Heart left ventricle (tissue), 16 donors: ENCODE data around the gene BLACAT1. TPM values are rescaled to one million over a fixed set of nuclear protein-coding genes. Genes with fewer than 3 reads are reported as not detected.
A peak's percentile ranks its signal among the peaks of the same experiment; 100 is the strongest.

Experiments
- ATAC-seq, 4 donors: fragments of 200-7000 bp; cut with Tn5 transposase; one replicate each; pipeline ENCODE4 v1.9.1; 2020 to 2022; ENCODE audit warnings: moderate library complexity in 4 of 4, mild to moderate bottlenecking in 3 of 4, moderate number of reproducible peaks in 1 of 4
- DNase-seq, 5 donors: peaks; one replicate each; pipeline ENCODE4 v3.0.0-alpha.2; 2020
- H3K27ac ChIP-seq, 12 donors: fragments of 200-600 bp; sonication (generic) in 4 of 12; one replicate each; pipeline versions ENCODE4 v1.5.0 to v1.8.0; 2016 to 2022; ENCODE audit warnings: mild to moderate bottlenecking in 2 of 12
- H3K27me3 ChIP-seq, 9 donors: fragments of 200-600 bp; sonication (generic) in 2 of 9; one replicate each; pipeline versions ENCODE4 v1.5.1 to v1.8.0; 2016 to 2022; ENCODE audit warnings: mild to moderate bottlenecking in 3 of 9
- H3K36me3 ChIP-seq, 9 donors: fragments of 200-600 bp; sonication (generic) in 2 of 9; one replicate each; pipeline versions ENCODE4 v1.5.0 to v1.8.0; 2018 to 2022; ENCODE audit warnings: mild to moderate bottlenecking in 2 of 9
- H3K4me1 ChIP-seq, 12 donors: fragments of 200-600 bp; sonication (generic) in 4 of 12; one replicate each; pipeline versions ENCODE4 v1.5.0 to v1.8.0; 2016 to 2022; ENCODE audit warnings: mild to moderate bottlenecking in 3 of 12
- H3K4me3 ChIP-seq, 12 donors: fragments of 200-600 bp; sonication (generic) in 4 of 12; one replicate each; pipeline versions ENCODE4 v1.5.0 to v1.8.0; 2017 to 2022; ENCODE audit warnings: mild to moderate bottlenecking in 9 of 12, moderate library complexity in 4 of 12
- H3K9me3 ChIP-seq, 12 donors: fragments of 200-600 bp; sonication (generic) in 4 of 12; one replicate each; pipeline versions ENCODE4 v1.5.0 to v1.8.0; 2016 to 2022; ENCODE audit warnings: mild to moderate bottlenecking in 1 of 12
- CTCF ChIP-seq, 12 donors: fragments of 200-600 bp; sonication (generic) in 4 of 12; IDR thresholded peaks; one replicate each; pipeline versions ENCODE4 v1.5.0 to v1.8.0; 2018 to 2022; ENCODE audit warnings: antibody characterized with exemption in 12 of 12, mild to moderate bottlenecking in 5 of 12
- POLR2A ChIP-seq, 2 donors: fragments of 450-650 bp; IDR thresholded peaks; one replicate each; pipeline ENCODE4 v1.6.1; 2017; ENCODE audit warnings: antibody characterized with exemption in 2 of 2, mild to moderate bottlenecking in 2 of 2, moderate library complexity in 2 of 2
- WGBS, 4 donors: extraction: QIAGEN DNeasy Blood & Tissue Kit in 2 of 4; methylation state at CpG; one replicate each; pipeline versions ENCODE4 v1.1.5 to v1.1.7; 2013 to 2018; 5-methylcytosine and 5-hydroxymethylcytosine counted together
- intact Hi-C, 10 donors: fragments of 100-400 bp; cut with DNase I; formaldehyde crosslinking; loops; one replicate each; pipeline versions ENCODE4 v1.11.1 to v1.14.2; 2022
- polyA plus RNA-seq, 2 donors: library from polyadenylated mRNA; stranded (reverse); fragments of 200-250 nt; gene quantifications; one replicate each; pipeline ENCODE4 v1.2.3, GENCODE V29; 2013
- total RNA-seq, 9 donors: library from RNA; depleted of rRNA in 2 of 9; stranded (reverse); fragments of >200 nt in 2 of 9; fragmentation: NEBNext Ultra II Directional in 3 of 9; extraction: Animal tissue kit (Norgen Biotek cat#: 25700) in 3 of 9; gene quantifications; one replicate each; pipeline versions ENCODE4 v1.1.0 to v1.2.4, GENCODE V29; 2016 to 2023
- donor health status: ischemic (EF 13 %, LVEDD 7.1; RV severe dilation, severe dysfunction).
- donor health status: healthy with polysubstance abuse.
- donor health status: DM: no; HTN: yes; CAD: no.
- donor health status: DM: no; HTN: no; CAD: no.
- donor health status: ischemic (EF 25% LVEDD 6.9; RV normal size, moderate dysfunction).
- donor health status: ischemic (EF 25% LVEDD 5.7; RV mildly dilated, moderate dysfunction).
- donor health status: healthy.
- donor health status: DM: yes; HTN: yes; CAD: no.
- donor health status: ischemic (EF 35%, LVEDD 5.7; RV mildly dilated, moderate dysfunction).
- donor health status: nonischemic (EF 11% LVEDD 7.7; RV severe dilation, severe dysfunction).
- donor health status: DM: yes; HTN: yes; CAD: no.
- donor health status: PGD.
- donor health status: ischemic (EF 29% LVEDD 5.4; RV normal size, mild dysfunction).
- donor health status: nonischemic (EF 23%, LVEDD 6.1; RV moderate dilation, normal function).

BLACAT1 gene
- total and polyA plus RNA-seq, 11 donors, result 0.27 TPM; not detected in 10

DNA sequence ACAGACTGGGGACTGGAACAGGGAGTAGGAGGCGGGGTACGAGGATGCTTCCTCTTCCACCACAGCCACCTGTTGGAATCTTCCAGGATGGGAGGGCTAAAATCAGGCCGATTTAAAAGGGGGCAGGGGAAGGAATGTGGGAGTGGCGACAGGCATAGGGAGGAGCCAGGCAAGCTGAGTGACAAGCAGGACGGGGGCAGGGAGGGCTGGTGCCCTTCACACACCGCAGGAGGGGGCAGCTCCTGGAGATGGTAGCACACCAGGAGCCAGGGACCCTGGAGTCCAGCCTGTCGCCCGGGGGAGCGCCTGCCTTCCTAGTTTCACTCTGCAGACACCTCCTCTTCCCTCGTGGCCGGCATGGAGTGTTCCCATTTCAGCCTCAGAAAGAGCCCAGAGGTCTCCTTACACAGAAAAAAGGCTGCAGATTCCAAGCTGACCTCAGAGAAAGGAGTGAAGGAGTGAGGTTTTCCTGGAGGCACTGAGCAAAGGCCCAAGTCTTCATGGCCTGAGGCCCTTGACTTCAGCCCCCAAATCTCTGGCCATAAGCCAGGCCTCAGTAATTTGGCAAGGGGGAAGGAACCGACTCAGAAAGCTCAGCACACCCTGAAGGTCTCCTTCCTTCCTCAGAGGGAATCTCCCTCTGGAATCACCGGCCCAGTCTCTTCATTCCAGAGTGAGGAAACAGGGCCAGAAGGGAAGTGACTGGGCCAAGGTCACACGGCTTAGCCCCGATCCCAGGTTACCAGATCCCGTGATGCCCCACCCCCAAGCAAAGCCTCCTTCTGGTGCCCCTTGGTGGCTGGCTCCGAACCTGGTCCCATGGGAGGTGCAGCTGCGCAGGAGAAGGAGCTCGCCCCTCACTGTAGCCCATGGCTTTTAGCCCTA is 8.1 kb downstream of the BLACAT1 start:
- DNase-seq (no peak), ATAC-seq (peak in 1 of 4 donors; percentile 16)
- no peak overlapping the region for H3K4me3 ChIP-seq
- no peaks in the 10 kb centered on the region for H3K9me3 ChIP-seq
- H3K27ac ChIP-seq, result no peak overlapping the region
- H3K36me3 ChIP-seq, result no peaks in the 10 kb centered on the region
- WGBS, 4 donors, result 46 to 50% (median 49%) methylated on average over 17 to 19 of the region's 19 CpGs
- H3K27me3 ChIP-seq, result peaks cover 0 to 31% (median 14%) of the 10 kb centered on the region in 9 donors
- intact Hi-C loops, result no loop called here
- TF ChIP-seq POLR2A (IDR thresholded peaks at IDR 0.05) (no peak), CTCF (IDR thresholded peaks at IDR 0.05) (no peak)
- H3K4me1 ChIP-seq, result peaks cover 0 to 41% (median 16%) of the 10 kb centered on the region in 12 donors

DNA sequence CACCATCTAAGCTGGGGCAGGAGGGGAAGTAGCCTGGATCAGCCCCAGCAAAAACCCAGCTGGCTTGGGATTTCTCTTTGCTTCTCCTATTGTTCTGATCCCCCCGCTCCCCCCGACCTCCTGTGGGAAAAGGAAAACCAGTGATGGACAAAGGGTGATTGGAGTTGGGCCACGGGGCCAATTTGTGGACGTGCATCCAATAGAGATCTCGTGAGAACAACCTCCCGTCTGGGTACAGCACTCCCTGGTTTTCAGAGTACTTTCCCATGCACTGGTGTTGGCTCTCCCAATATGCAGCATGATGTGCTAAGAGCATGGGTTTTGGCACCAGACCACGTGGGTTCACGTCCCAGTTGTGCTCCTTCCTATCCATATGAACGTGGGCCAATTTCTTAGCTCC is 9.0 kb downstream of the BLACAT1 start:
- peak overlapping the region in 1 of 12 donors; percentile 59 for H3K27ac ChIP-seq

DNA sequence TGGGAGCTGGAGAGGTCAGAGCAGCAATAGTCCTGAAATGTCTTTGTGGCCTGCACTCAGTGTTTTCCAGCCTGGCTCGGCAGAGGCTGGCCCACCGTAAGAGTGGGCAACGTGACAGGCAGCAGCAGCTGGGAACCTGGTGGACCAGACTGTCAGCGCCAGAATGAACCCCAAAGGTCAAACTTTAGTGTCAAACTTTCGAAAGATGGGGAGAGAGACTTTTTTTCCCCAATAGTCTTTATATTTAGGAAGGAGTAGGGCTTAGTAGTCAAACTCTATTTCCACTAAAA is 10.3 kb downstream of the BLACAT1 start:
- Histone ChIP-seq H3K4me3 (no peak overlapping the region), H3K27me3 (peaks cover 0 to 9% (median 0%) of the 10 kb centered on the region in 9 donors), H3K4me1 (peaks cover 0 to 56% (median 27%) of the 10 kb centered on the region in 12 donors), H3K9me3 (no peaks in the 10 kb centered on the region), H3K36me3 (no peaks in the 10 kb centered on the region), H3K27ac (peak overlapping the region in 1 of 12 donors; percentile 54)
- TF ChIP-seq POLR2A (IDR thresholded peaks at IDR 0.05) (no peak), CTCF (IDR thresholded peaks at IDR 0.05) (no peak)
- no peak for ATAC-seq
- intact Hi-C loops, result no loop called here
- DNase-seq, result no peak
- 85 to 91% (median 88%) methylated on average over 5 of the region's 5 CpGs for WGBS, 4 donors

More for the DNA sequence above, 9.0 kb downstream of the BLACAT1 start:
- Histone ChIP-seq H3K4me1 (peaks cover 0 to 45% (median 17%) of the 10 kb centered on the region in 12 donors), H3K4me3 (no peak overlapping the region), H3K9me3 (no peaks in the 10 kb centered on the region), H3K36me3 (no peaks in the 10 kb centered on the region), H3K27me3 (peaks cover 0 to 22% (median 6%) of the 10 kb centered on the region in 9 donors)
- ATAC-seq (peak in 3 of 4 donors; percentile 15 to 53 (median 16)), DNase-seq (peak in 3 of 5 donors; percentile 38 to 63 (median 45))
- TF ChIP-seq CTCF (IDR thresholded peaks at IDR 0.05), result no peak
- no peak for TF ChIP-seq POLR2A (IDR thresholded peaks at IDR 0.05)
- intact Hi-C loops, result no loop called here
- WGBS, 4 donors, result 31 to 58% (median 49%) methylated on average over 8 to 9 of the region's 9 CpGs

GRCh38 chr1:205444931-205445645 is 10.8 kb downstream of the BLACAT1 start:
- TF ChIP-seq POLR2A (IDR thresholded peaks at IDR 0.05) (no peak), CTCF (IDR thresholded peaks at IDR 0.05) (no peak)
- ATAC-seq (peak in 3 of 4 donors; percentile 24 to 35 (median 35)), DNase-seq (peak in 1 of 5 donors; percentile 20)
- H3K36me3 ChIP-seq, result no peaks in the 10 kb centered on the region
- H3K9me3 ChIP-seq, result no peaks in the 10 kb centered on the region
- peak overlapping the region in 4 of 12 donors; percentile 25 to 32 (median 28) for H3K4me3 ChIP-seq
- H3K4me1 ChIP-seq, result peaks cover 4 to 57% (median 32%) of the 10 kb centered on the region in 12 donors
- intact Hi-C loops, result no loop called here
- peaks cover 0 to 6% (median 0%) of the 10 kb centered on the region in 9 donors for H3K27me3 ChIP-seq
- 42 to 61% (median 53%) methylated on average over 18 of the region's 18 CpGs for WGBS, 4 donors
- H3K27ac ChIP-seq, result peak overlapping the region in 1 of 12 donors; percentile 54
